ENCODE results near the gene CSNK1A1.

DNA sequence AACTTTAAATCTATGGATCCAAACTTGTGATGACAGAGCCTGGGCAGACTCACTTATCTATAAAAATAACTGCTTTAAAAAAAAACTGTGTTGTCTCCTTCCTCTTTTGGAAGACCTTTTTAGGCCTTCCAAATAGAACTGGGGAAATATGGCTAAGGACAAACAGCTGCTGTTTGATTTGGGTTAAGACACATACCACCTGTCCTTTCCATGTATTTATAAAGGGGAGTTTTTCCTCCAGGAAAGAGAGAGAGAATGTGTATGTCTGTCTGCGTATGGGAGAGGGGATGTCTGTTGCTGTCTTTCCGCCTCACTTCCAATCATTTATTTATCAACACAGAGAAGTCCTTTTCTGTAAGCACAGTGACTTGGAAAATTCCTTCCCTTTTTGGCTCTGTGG is 32.9 kb upstream of the CSNK1A1 start:
- TF ChIP-seq, protein P1, sequence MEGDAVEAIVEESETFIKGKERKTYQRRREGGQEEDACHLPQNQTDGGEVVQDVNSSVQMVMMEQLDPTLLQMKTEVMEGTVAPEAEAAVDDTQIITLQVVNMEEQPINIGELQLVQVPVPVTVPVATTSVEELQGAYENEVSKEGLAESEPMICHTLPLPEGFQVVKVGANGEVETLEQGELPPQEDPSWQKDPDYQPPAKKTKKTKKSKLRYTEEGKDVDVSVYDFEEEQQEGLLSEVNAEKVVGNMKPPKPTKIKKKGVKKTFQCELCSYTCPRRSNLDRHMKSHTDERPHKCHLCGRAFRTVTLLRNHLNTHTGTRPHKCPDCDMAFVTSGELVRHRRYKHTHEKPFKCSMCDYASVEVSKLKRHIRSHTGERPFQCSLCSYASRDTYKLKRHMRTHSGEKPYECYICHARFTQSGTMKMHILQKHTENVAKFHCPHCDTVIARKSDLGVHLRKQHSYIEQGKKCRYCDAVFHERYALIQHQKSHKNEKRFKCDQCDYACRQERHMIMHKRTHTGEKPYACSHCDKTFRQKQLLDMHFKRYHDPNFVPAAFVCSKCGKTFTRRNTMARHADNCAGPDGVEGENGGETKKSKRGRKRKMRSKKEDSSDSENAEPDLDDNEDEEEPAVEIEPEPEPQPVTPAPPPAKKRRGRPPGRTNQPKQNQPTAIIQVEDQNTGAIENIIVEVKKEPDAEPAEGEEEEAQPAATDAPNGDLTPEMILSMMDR (conservative IDR thresholded peaks at IDR 0.05; ENCODE audit: low read depth, low read length) = no peak
- no peak for TF ChIP-seq USF2 (IDR thresholded peaks at IDR 0.05; ENCODE audit: low read depth, low read length)
- no peak for TF ChIP-seq RCOR1 (IDR thresholded peaks at IDR 0.05; ENCODE audit: insufficient replicate concordance, low read length)
- TF ChIP-seq RAD21 (IDR thresholded peaks at IDR 0.05; ENCODE audit: low read length) = no peak
- no peak for TF ChIP-seq CEBPB (IDR thresholded peaks at IDR 0.05; ENCODE audit: low read depth, low read length)
- no peak for TF ChIP-seq POLR2A (IDR thresholded peaks at IDR 0.05; ENCODE audit: low read depth, low read length)
- no peak for TF ChIP-seq RFX5 (IDR thresholded peaks at IDR 0.05; ENCODE audit: low read depth, low read length)
- no peak for TF ChIP-seq BHLHE40 (IDR thresholded peaks at IDR 0.05; ENCODE audit: low read depth, low read length)
- no peak for TF ChIP-seq FOS (IDR thresholded peaks at IDR 0.05; ENCODE audit: low read depth, low read length)
- no peak for TF ChIP-seq MAZ (IDR thresholded peaks at IDR 0.05; ENCODE audit: borderline replicate concordance, low read depth, low read length)
- no peak for TF ChIP-seq CHD1 (IDR thresholded peaks at IDR 0.05; ENCODE audit: low read depth, low read length)
- no peak for TF ChIP-seq SMC3 (IDR thresholded peaks at IDR 0.05; ENCODE audit: low read depth, low read length)
- TF ChIP-seq, protein P2, sequence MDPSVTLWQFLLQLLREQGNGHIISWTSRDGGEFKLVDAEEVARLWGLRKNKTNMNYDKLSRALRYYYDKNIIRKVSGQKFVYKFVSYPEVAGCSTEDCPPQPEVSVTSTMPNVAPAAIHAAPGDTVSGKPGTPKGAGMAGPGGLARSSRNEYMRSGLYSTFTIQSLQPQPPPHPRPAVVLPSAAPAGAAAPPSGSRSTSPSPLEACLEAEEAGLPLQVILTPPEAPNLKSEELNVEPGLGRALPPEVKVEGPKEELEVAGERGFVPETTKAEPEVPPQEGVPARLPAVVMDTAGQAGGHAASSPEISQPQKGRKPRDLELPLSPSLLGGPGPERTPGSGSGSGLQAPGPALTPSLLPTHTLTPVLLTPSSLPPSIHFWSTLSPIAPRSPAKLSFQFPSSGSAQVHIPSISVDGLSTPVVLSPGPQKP (IDR thresholded peaks at IDR 0.05; ENCODE audit: borderline replicate concordance, low read depth, low read length) = no peak
